H1 (cell line): ENCODE measurements around the gene NHSL2. TPM values are rescaled to one million over a fixed set of nuclear protein-coding genes. Genes with fewer than 3 reads are reported as not detected.

Source experiments
- CBX5 ChIP-seq: fragments of 300-800, 300-1000 bp; sonication (generic); IDR thresholded peaks from 2 replicates; pipeline ENCODE4 v1.7.1; 2016; ENCODE audit warnings: antibody characterized with exemption, low read length, low read depth
- CREB1 ChIP-seq: IDR thresholded peaks from 2 replicates; pipeline ENCODE4 v1.6.1; 2012; ENCODE audit warnings: inconsistent platforms
- polyA plus RNA-seq, 7 experiments: library from polyadenylated mRNA; depleted of rRNA in 3 of 7; stranded (reverse) in 5 of 7; unstranded in 2 of 7; fragments of >200 nt in 5 of 7; fragments of 200-250 nt in 2 of 7; gene quantifications; 1 replicate in 5 of 7; 2 replicates in 1 of 7; 4 replicates in 1 of 7; pipeline versions ENCODE4 v1.2.1 to v1.2.3, GENCODE V29; 2011 to 2013; ENCODE audit warnings: missing spikeins in 2 of 7, mixed read lengths in 2 of 7
- total RNA-seq: library from RNA; stranded (reverse); fragmentation: NEBNext Ultra II Directional; extraction: Animal tissue kit (Norgen Biotek cat#: 25700); gene quantifications from 2 replicates; pipeline ENCODE4 v1.2.1, GENCODE V29; 2021

The NHSL2 gene
- total and polyA plus RNA-seq, 2 of the 8 experiments (the other 6 are each of a cell fraction or from before 2014, with no cell fraction given) = 3.7 to 7.2 TPM

- no peak for TF ChIP-seq CBX5
- no peak for TF ChIP-seq CREB1
Observed at GRCh38 chrX:72089254-72089653, 178.6 kb downstream of the NHSL2 start (continued).
